Measurements from ENCODE around the gene CLC. TPM values are rescaled to one million over a fixed set of nuclear protein-coding genes. Genes with fewer than 3 reads are reported as not detected.
"Not testable (repeated sequence)": the region's sequence is repeated elsewhere in the genome, so short reads cannot be mapped to it uniquely, and the experiment has no call there.

The CLC gene
- total RNA-seq, 2 donors from 2014 or later: 0.64 to 19.2 TPM

GRCh38 chr19:39746836-39747529 lies 9.2 kb upstream of the CLC start:
- Mint-ChIP-seq H3K27ac (no peak overlapping the region), H3K27me3 (peaks cover 39 to 52% of the 10 kb centered on the region in 2 donors), H3K36me3 (no peaks in the 10 kb centered on the region), H3K4me1 (ENCODE audit: low read depth in 2 of 2) (no peaks in the 10 kb centered on the region), H3K9me3 (no peaks in the 10 kb centered on the region), H3K4me3 (no peak overlapping the region)
- ATAC-seq (no peak), DNase-seq (ENCODE audit: low spot score) (no peak)

- DNase-seq (ENCODE audit: low spot score): no peak
- no peak overlapping the region for H3K27ac Mint-ChIP-seq
- no peaks in the 10 kb centered on the region for H3K36me3 Mint-ChIP-seq
- ATAC-seq: no peak
- peaks cover 43 to 59% of the 10 kb centered on the region in 2 donors for H3K27me3 Mint-ChIP-seq
- no peak overlapping the region for H3K4me3 Mint-ChIP-seq
- no peaks in the 10 kb centered on the region for H3K9me3 Mint-ChIP-seq
- H3K4me1 Mint-ChIP-seq (ENCODE audit: low read depth in 2 of 2): no peaks in the 10 kb centered on the region
These were observed 7.8 kb upstream of the CLC start for GRCh38 chr19:39745643-39746042.

DNA sequence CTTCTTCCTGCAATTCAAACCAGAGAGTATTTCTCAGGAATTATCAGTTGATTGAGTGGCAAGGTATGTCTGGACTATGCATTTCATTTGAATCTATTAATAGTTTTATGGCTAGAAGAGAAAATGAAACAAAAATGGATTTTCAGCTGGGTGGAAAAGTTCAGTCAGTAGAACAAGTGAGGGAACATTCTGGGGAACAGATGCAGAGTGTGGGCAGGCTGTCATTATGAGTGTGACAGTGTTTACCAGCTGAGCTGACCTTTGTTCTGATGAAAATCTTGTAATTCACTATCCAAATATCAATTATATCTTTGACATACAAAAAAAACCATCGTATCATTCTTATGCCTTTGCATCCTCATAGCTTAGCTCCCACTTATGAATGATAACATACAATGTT lies 2.6 kb upstream of the CLC start:
- peak overlapping the region; percentile 15 for H3K4me3 Mint-ChIP-seq
- H3K4me1 Mint-ChIP-seq (ENCODE audit: low read depth in 2 of 2): no peaks in the 10 kb centered on the region

DNA sequence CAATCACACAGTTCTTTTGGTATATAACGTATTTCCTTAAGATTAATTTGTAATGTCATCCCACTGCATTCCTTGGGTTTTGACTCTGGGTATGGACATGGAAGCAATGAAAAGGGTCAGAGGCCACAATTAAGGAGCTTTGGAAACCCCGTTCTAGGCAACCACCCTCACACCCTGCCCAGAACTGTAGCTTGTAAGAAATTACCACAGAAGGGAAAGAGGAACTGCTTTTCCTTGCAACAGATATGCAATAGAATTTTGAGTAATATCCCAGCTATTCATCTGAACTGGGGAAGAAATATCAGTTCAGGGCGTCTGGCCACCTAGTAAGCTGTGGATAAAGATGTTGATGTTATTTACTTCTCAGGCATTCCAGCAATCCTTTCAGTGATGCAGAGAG lies 985 bp upstream of the CLC start:
- peak overlapping the region; percentile 7 for H3K4me3 Mint-ChIP-seq
- H3K36me3 Mint-ChIP-seq: no peaks in the 10 kb centered on the region
- no peaks in the 10 kb centered on the region for H3K9me3 Mint-ChIP-seq
- DNase-seq (ENCODE audit: low spot score): no peak
- no peak overlapping the region for H3K27ac Mint-ChIP-seq
- ATAC-seq: no peak
- H3K27me3 Mint-ChIP-seq: peaks cover 34 to 48% of the 10 kb centered on the region in 2 donors
- H3K4me1 Mint-ChIP-seq (ENCODE audit: low read depth in 2 of 2): no peaks in the 10 kb centered on the region

More for the DNA sequence above, 2.6 kb upstream of the CLC start:
- no peaks in the 10 kb centered on the region for H3K9me3 Mint-ChIP-seq
- H3K27me3 Mint-ChIP-seq: peaks cover 41 to 58% of the 10 kb centered on the region in 2 donors
- peak overlapping the region in 1 of 2 donors; percentile 6 for H3K27ac Mint-ChIP-seq
- no peaks in the 10 kb centered on the region for H3K36me3 Mint-ChIP-seq
- ATAC-seq (no peak), DNase-seq (ENCODE audit: low spot score) (no peak)

DNA sequence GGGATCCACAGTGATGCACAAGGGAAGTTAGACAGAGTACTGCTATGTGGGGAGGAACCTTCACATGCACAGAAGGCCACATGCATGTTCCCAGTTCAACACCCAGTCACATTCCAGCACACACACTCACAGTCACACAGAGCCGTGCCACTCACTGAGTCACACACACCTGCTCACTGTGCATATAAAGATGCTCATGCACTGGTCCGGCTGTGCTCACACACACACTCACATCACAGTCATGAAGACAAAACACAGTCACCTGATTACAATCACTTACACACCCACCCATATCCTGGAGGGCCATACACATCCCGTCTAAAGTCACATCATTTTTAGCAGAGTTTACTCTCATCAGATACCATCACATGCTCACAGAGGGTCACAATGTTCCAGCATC lies 478 bp downstream of the CLC start:
- H3K4me3 Mint-ChIP-seq: peak overlapping the region; percentile 61
- no peaks in the 10 kb centered on the region for H3K9me3 Mint-ChIP-seq
- ATAC-seq: peak in 1 of 2 donors; percentile 44
- no peak overlapping the region for H3K27ac Mint-ChIP-seq
- H3K4me1 Mint-ChIP-seq (ENCODE audit: low read depth in 2 of 2): no peaks in the 10 kb centered on the region
- DNase-seq (ENCODE audit: low spot score): no peak
- H3K27me3 Mint-ChIP-seq: peaks cover 29 to 42% of the 10 kb centered on the region in 2 donors
- H3K36me3 Mint-ChIP-seq: no peaks in the 10 kb centered on the region

DNA sequence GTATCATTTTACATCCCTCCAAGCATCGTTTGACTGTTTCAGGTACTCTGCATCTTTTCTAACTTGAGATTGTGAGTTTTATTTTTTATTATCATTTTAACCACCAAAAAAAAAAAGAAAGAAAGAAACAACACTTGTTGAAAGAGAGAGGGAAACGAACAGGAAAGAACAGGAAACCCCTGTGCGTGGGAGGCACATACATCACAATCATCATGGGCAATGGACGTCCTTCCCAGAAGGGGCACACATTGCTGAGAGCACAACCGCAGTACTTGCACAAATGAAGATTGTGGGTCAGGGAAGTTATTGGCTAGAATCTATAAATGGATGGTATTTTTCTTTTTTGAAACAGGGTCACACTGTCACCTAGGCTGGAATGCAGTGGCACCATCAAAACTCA lies 1.7 kb downstream of the CLC start:
- Mint-ChIP-seq H3K27me3 (peaks cover 22 to 30% of the 10 kb centered on the region in 2 donors), H3K27ac (no peak overlapping the region), H3K4me3 (peak overlapping the region; percentile 3), H3K4me1 (ENCODE audit: low read depth in 2 of 2) (no peaks in the 10 kb centered on the region), H3K36me3 (no peaks in the 10 kb centered on the region), H3K9me3 (no peaks in the 10 kb centered on the region)
- DNase-seq (ENCODE audit: low spot score): no peak
- ATAC-seq: no peak

- no peak for ATAC-seq
- peaks cover 22 to 30% of the 10 kb centered on the region in 2 donors for H3K27me3 Mint-ChIP-seq
- no peak overlapping the region for H3K27ac Mint-ChIP-seq
- DNase-seq (ENCODE audit: low spot score): no peak
- no peaks in the 10 kb centered on the region for H3K36me3 Mint-ChIP-seq
- H3K9me3 Mint-ChIP-seq: no peaks in the 10 kb centered on the region
- H3K4me1 Mint-ChIP-seq (ENCODE audit: low read depth in 2 of 2): no peaks in the 10 kb centered on the region
- H3K4me3 Mint-ChIP-seq: no peak overlapping the region
These were observed 2.1 kb downstream of the CLC start for GRCh38 chr19:39735688-39736087.

DNA sequence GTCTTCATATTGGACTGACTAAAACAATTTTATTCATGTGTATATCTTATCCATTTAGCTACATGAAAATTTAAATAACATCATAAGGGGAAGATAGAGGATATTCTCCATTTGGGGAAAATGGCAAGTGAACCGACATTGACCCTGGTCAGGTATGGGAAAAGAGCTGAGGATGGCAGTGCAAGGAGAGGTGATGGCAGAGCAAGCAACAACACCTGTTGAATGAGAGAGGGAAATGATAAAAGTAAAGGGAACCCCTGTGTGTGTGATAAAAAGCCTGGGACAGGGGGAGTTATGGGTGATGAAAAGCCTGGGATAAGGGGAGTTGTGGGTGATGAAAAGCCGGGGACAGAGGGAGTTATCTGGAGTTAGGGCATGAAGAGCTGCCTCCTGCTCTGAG lies 4.0 kb downstream of the CLC start:
- no peaks in the 10 kb centered on the region for H3K36me3 Mint-ChIP-seq
- peak overlapping the region; percentile 10 for H3K4me3 Mint-ChIP-seq
- H3K27ac Mint-ChIP-seq: peak overlapping the region in 1 of 2 donors; percentile 1
- H3K27me3 Mint-ChIP-seq: peaks cover 26 to 35% of the 10 kb centered on the region in 2 donors
- DNase-seq (ENCODE audit: low spot score) (no peak), ATAC-seq (no peak)
- H3K4me1 Mint-ChIP-seq (ENCODE audit: low read depth in 2 of 2): no peaks in the 10 kb centered on the region
- H3K9me3 Mint-ChIP-seq: no peaks in the 10 kb centered on the region

DNA sequence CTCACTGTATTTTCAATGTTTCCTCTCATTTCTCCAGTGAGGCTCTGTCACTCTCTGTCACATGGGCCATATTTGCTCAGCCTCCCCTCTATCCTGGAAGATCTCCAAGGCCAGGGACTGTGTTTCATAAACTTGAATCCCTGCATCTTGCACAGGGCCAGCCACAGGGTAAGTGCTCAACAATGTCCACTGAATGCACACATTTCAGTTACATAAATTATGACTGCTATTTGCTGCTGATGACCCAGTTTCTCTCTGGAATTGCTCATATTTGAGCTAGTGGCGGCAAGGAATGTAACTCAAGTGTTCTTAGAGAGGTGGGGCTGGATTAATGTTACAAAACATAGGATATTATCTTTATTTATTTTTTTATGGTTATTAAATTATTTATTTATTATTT lies 6.1 kb downstream of the CLC start:
- ATAC-seq (no peak), DNase-seq (ENCODE audit: low spot score) (no peak)
- peaks cover 22 to 37% of the 10 kb centered on the region in 2 donors for H3K27me3 Mint-ChIP-seq
- no peaks in the 10 kb centered on the region for H3K36me3 Mint-ChIP-seq
- no peaks in the 10 kb centered on the region for H3K9me3 Mint-ChIP-seq
- H3K27ac Mint-ChIP-seq: no peak overlapping the region
- H3K4me1 Mint-ChIP-seq (ENCODE audit: low read depth in 2 of 2): no peaks in the 10 kb centered on the region
- H3K4me3 Mint-ChIP-seq: no peak overlapping the region

GRCh38 chr19:39729594-39729993 lies 8.2 kb downstream of the CLC start:
- no peak overlapping the region for H3K27ac Mint-ChIP-seq
- DNase-seq (ENCODE audit: low spot score) (no peak), ATAC-seq (no peak)
- H3K4me1 Mint-ChIP-seq (ENCODE audit: low read depth in 2 of 2): no peaks in the 10 kb centered on the region
- H3K9me3 Mint-ChIP-seq: no peaks in the 10 kb centered on the region
- H3K27me3 Mint-ChIP-seq: peaks cover 30 to 47% of the 10 kb centered on the region in 2 donors
- H3K36me3 Mint-ChIP-seq: no peaks in the 10 kb centered on the region
- H3K4me3 Mint-ChIP-seq: no peak overlapping the region

GRCh38 chr19:39728040-39728439 lies 9.8 kb downstream of the CLC start:
- H3K36me3 Mint-ChIP-seq: no peaks in the 10 kb centered on the region
- H3K4me1 Mint-ChIP-seq (ENCODE audit: low read depth in 2 of 2): no peaks in the 10 kb centered on the region
- DNase-seq (ENCODE audit: low spot score) (no peak), ATAC-seq (peak; percentile 36 to 43)
- H3K27ac Mint-ChIP-seq: no peak overlapping the region
- H3K9me3 Mint-ChIP-seq: no peaks in the 10 kb centered on the region
- no peak overlapping the region for H3K4me3 Mint-ChIP-seq
- H3K27me3 Mint-ChIP-seq: peaks cover 25 to 51% of the 10 kb centered on the region in 2 donors

GRCh38 chr19:39727070-39727800 lies 10.6 kb downstream of the CLC start:
- no peak overlapping the region for H3K27ac Mint-ChIP-seq
- no peak overlapping the region for H3K4me3 Mint-ChIP-seq
- DNase-seq (ENCODE audit: low spot score) (no peak), ATAC-seq (no peak)
- H3K9me3 Mint-ChIP-seq: no peaks in the 10 kb centered on the region
- H3K36me3 Mint-ChIP-seq: no peaks in the 10 kb centered on the region
- no peaks in the 10 kb centered on the region for H3K4me1 Mint-ChIP-seq (ENCODE audit: low read depth in 2 of 2)
- H3K27me3 Mint-ChIP-seq: peaks cover 30 to 58% of the 10 kb centered on the region in 2 donors

DNA sequence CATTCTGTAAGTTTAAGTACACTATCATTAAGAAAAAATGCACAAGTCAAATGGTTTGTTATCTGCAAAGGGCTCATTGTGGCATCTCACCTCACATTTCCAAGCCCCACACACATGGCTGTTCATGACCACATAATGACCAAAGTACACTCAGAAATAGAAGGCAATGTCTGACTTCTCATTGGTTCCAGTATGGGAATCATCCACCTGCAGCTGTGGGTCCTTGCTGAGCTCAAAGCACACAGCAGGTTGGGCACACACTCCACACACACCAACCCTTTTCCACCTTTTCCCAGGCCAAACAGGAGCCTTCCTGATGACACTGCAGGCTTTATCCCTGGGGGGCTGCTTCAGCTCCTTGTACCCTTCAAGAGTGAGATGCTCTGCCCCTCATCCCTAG lies 11.8 kb downstream of the CLC start:
- ATAC-seq (no peak), DNase-seq (ENCODE audit: low spot score) (no peak)
- H3K27me3 Mint-ChIP-seq: peaks cover 35 to 66% of the 10 kb centered on the region in 2 donors
- H3K27ac Mint-ChIP-seq: no peak overlapping the region
- H3K4me3 Mint-ChIP-seq: no peak overlapping the region
- H3K36me3 Mint-ChIP-seq: no peaks in the 10 kb centered on the region
- no peaks in the 10 kb centered on the region for H3K9me3 Mint-ChIP-seq
- no peaks in the 10 kb centered on the region for H3K4me1 Mint-ChIP-seq (ENCODE audit: low read depth in 2 of 2)

DNA sequence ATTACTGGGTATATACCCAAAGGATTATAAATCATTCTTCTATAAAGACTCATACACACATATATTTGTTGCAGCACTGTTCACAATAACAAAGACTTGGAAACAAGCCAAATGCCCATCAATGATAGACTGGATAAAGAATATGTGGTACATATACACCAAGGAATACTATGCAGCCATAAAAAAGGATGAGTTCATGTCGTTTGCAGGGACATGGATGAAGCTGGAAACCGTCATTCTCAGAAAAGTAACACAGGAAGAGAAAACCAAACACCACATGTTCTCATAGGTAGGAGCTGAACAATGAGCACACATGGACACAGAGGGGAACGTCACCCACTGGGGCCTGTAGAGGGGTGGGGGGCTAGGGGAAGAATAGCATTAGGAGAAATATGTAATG lies 17.7 kb downstream of the CLC start:
- ATAC-seq; H3K4me1 Mint-ChIP-seq (ENCODE audit: low read depth in 2 of 2); H3K27ac Mint-ChIP-seq; H3K4me3 Mint-ChIP-seq; DNase-seq (ENCODE audit: low spot score); H3K9me3 Mint-ChIP-seq; H3K36me3 Mint-ChIP-seq: not testable (repeated sequence)
- peaks cover 41 to 74% of the 10 kb centered on the region in 2 donors for H3K27me3 Mint-ChIP-seq

All from natural killer cell treated with Interleukin-12 subunit alpha and Interleukin-12 subunit beta and Interleukin-15 and Interleukin-18, amount 100 ng/mL, for 72 hours (primary cell).